ENCODE data around the gene TNRC6C.
"Not testable (repeated sequence)": the region's sequence is repeated elsewhere in the genome, so short reads cannot be mapped to it uniquely, and the experiment has no call there.

The TNRC6C gene

GRCh38 chr17:77963441-77963840, 4.9 kb downstream of the TNRC6C start:
- no peak for DNase-seq (ENCODE audit: low read depth, low spot score)

- DNase-seq (ENCODE audit: low read depth, low spot score): no peak
Measured at GRCh38 chr17:77965352-77965751, 6.8 kb downstream of the TNRC6C start.

GRCh38 chr17:77966476-77966875, 8.0 kb downstream of the TNRC6C start:
- no peak for DNase-seq (ENCODE audit: low read depth, low spot score)

GRCh38 chr17:77968788-77969187, 10.3 kb downstream of the TNRC6C start:
- DNase-seq (ENCODE audit: low read depth, low spot score): no peak

- not testable (repeated sequence) for DNase-seq (ENCODE audit: low read depth, low spot score)
Measured at GRCh38 chr17:77972271-77972670, 13.8 kb downstream of the TNRC6C start.

- no peak for DNase-seq (ENCODE audit: low read depth, low spot score)
Measured at GRCh38 chr17:77973953-77974352, 15.4 kb downstream of the TNRC6C start.

DNA sequence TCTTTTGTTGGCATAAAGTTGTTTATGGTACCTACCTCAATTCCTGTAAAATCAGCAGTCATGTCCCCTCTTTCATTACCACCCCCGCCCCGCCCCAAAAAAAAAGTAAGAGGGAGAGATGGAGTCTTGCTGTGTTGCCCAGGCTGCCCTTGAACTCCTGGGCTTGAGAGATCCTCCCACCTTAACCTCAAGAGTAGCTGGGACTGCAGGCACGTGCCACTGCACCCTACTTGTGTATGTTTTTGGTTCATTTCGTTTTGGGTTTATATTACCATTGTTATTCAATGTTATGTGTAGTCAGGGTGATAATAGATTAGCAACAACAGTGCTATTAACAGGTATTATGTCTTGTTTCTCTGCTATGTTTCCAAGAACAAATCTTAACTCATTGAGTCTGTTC, 15.9 kb downstream of the TNRC6C start:
- DNase-seq (ENCODE audit: low read depth, low spot score): no peak

GRCh38 chr17:77982430-77982829, 23.9 kb downstream of the TNRC6C start:
- not testable (repeated sequence) for DNase-seq (ENCODE audit: low read depth, low spot score)

DNA sequence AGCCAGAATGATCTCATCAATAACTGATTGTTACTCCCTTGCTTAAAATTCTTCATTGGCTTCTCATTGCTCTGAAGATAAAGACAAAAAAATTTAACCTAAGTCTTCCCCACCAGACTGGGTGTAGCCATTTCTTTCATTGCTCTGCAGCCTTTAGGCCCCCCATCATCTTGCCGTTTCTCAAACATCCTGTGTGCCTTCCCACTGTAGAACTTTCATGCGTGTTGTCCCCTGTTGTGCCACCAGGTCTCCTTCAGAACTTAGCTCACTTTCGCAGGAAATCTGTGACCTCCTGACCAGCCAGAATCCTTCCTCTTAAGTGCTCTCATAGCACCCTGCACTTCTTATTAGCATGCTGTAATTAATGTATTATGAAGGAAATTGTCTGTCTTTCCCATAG, 31.8 kb downstream of the TNRC6C start:
- no peak for DNase-seq (ENCODE audit: low read depth, low spot score)

DNA sequence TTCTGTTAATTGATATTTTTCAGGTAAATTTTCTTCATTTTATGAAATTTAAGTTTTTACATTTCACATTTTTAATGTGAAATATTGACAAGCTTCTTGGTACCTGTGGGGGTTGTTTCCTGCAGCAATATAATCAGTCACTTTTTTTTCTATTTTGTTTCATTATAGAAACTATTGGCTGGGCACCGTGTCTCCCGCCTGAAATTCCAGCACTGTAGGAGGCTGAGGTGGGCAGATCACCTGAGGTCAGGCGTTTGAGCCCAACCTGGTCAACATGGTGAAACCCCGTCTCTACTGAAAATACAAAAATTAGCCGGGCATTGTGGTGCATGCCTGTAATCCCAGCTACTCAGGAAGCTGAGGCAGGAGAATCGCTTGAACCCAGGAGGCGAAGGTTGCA, 35.2 kb downstream of the TNRC6C start:
- DNase-seq (ENCODE audit: low read depth, low spot score): not testable (repeated sequence)

GRCh38 chr17:77995146-77995852, 36.8 kb downstream of the TNRC6C start:
- no peak for DNase-seq (ENCODE audit: low read depth, low spot score)

DNA sequence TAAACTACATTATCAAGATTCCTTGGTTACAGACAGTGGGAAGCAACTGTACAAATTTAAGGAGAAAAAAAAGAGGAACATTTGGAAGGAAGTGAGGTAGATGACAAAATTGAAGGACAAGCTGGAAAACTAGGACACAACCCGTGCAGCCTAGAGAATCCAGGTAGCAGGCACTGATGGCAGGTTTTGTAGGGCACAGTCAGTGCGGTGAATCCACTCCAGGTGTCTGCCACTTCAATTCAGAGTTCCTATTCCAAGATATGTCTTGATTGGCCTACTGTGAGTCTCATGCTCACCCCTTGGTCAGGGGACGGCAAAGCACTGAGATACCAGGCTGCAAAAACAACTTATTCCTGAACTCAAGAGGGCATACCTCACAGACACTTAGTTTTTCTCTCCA, 37.8 kb downstream of the TNRC6C start:
- no peak for DNase-seq (ENCODE audit: low read depth, low spot score)

GRCh38 chr17:77999413-78000173, 41.1 kb downstream of the TNRC6C start:
- no peak for DNase-seq (ENCODE audit: low read depth, low spot score)

GRCh38 chr17:78000341-78000740, 41.8 kb downstream of the TNRC6C start:
- DNase-seq (ENCODE audit: low read depth, low spot score): no peak

GRCh38 chr17:78001182-78001581, 42.7 kb downstream of the TNRC6C start:
- DNase-seq (ENCODE audit: low read depth, low spot score): no peak

DNA sequence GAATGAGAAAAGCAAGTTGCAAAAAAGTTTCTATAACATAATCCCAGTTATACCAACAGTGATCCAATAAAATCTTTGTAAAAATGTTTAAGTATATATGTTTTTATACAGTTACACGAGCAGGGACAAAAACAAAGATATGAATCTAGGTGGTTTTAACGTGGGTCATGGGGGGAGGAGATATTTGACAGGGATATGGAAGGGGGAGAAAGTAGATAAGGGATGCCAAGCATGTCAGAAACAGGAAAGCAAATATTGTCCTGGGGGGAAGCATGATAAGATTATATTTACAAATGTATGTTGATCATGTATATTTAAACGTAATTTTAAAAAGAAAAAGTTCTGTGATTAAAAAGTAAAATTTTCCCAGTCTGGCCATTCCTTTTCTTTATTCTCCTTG, 43.1 kb downstream of the TNRC6C start:
- DNase-seq (ENCODE audit: low read depth, low spot score): no peak

GRCh38 chr17:78002166-78002565, 43.7 kb downstream of the TNRC6C start:
- DNase-seq (ENCODE audit: low read depth, low spot score): no peak

GRCh38 chr17:78005452-78006171, 47.1 kb downstream of the TNRC6C start:
- DNase-seq (ENCODE audit: low read depth, low spot score): no peak

DNA sequence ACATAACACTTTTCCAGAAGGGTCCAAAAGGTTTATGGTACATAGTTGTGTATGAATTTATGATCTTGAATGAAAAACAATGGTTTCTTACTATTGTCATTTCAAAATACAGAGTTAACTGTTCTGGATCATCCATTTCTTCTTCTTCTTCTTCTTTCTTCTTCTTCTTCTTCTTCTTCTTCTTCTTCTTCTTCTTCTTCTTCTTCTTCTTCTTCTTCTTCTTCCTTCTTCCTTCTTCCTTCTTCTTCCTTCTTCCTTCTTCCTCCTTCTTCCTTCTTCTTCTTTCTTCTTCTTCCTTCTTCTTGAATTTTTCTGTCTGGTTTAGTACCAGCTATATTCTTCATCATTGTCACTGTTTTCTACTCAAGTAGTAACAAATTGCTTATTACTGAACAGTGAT, 47.8 kb downstream of the TNRC6C start:
- no peak for DNase-seq (ENCODE audit: low read depth, low spot score)

- DNase-seq (ENCODE audit: low read depth, low spot score): no peak
Measured at GRCh38 chr17:78007647-78008046, 49.1 kb downstream of the TNRC6C start.

GRCh38 chr17:78010759-78011158, 52.3 kb downstream of the TNRC6C start:
- no peak for DNase-seq (ENCODE audit: low read depth, low spot score)

DNA sequence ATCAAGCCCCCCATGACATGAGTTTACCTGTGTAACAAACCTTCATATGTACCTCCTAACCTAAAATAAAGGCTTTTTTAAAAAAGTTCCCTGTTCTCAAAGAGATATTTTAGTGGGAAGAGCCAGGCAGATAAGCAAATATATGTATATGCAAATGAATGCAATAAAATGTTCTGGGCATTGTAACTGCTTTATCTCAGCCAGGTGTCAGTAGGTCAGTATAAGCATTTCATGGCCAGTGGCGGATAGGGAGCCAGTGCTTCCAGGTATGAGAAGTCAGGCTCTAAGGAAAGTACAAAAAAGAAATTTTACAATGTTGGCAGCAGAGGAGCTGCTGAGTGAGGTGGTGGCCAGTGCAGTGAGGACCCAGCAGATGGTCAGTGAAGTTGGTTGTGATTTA, 53.9 kb downstream of the TNRC6C start:
- no peak for DNase-seq (ENCODE audit: low read depth, low spot score)

Measured in activated CD4-positive, CD25-positive, alpha-beta regulatory T cell treated with anti-CD3 and anti-CD28 coated beads, Interleukin-2, amount 50 U/mL, for 16 hours (primary cell).